ENCODE measurements around the gene NTSR1.

GRCh38 chr20:62663145-62664018, 45.3 kb upstream of the NTSR1 start:
- TF ChIP-seq POLR2A (IDR thresholded peaks at IDR 0.05) (no peak), CTCF (IDR thresholded peaks at IDR 0.05) (no peak)
